ENCODE data around the gene NRSN1.

NRSN1 gene

GRCh38 chr6:24183584-24183983 is 57.6 kb downstream of the NRSN1 start:
- TF ChIP-seq, protein P1, sequence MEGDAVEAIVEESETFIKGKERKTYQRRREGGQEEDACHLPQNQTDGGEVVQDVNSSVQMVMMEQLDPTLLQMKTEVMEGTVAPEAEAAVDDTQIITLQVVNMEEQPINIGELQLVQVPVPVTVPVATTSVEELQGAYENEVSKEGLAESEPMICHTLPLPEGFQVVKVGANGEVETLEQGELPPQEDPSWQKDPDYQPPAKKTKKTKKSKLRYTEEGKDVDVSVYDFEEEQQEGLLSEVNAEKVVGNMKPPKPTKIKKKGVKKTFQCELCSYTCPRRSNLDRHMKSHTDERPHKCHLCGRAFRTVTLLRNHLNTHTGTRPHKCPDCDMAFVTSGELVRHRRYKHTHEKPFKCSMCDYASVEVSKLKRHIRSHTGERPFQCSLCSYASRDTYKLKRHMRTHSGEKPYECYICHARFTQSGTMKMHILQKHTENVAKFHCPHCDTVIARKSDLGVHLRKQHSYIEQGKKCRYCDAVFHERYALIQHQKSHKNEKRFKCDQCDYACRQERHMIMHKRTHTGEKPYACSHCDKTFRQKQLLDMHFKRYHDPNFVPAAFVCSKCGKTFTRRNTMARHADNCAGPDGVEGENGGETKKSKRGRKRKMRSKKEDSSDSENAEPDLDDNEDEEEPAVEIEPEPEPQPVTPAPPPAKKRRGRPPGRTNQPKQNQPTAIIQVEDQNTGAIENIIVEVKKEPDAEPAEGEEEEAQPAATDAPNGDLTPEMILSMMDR (IDR thresholded peaks at IDR 0.05; ENCODE audit: insufficient read depth, low read length, poor library complexity, severe bottlenecking): no peak

GRCh38 chr6:24186349-24186748 is 60.3 kb downstream of the NRSN1 start:
- H3K9me2 ChIP-seq (replicated peaks; ENCODE audit: insufficient read depth, low read length): no peaks in the 10 kb centered on the region
- no peak overlapping the region for H3K4me3 ChIP-seq (ENCODE audit: insufficient read depth, low read length, poor library complexity, severe bottlenecking)
- no peak overlapping the region for H3K4me2 ChIP-seq (ENCODE audit: low read depth, low read length, poor library complexity, severe bottlenecking)
- no peaks in the 10 kb centered on the region for H3F3A ChIP-seq (ENCODE audit: insufficient read depth)
- H3K27me3 ChIP-seq (ENCODE audit: low read length): no peaks in the 10 kb centered on the region
- H3K79me2 ChIP-seq (ENCODE audit: insufficient read depth, low read length): no peaks in the 10 kb centered on the region
- H3K36me3 ChIP-seq (ENCODE audit: low read length): no peaks in the 10 kb centered on the region
- no peak overlapping the region for H3K27ac ChIP-seq (ENCODE audit: low read depth, low read length)
- no peak overlapping the region for H2AFZ ChIP-seq (ENCODE audit: low read depth, low read length, severe bottlenecking)
- H3K9me3 ChIP-seq (ENCODE audit: insufficient read depth, low read length): no peaks in the 10 kb centered on the region
- no peak overlapping the region for H3K9ac ChIP-seq (ENCODE audit: low read length)
- no peak for TF ChIP-seq EZH2phosphoT487 (conservative IDR thresholded peaks at IDR 0.05; ENCODE audit: low read length)
- TF ChIP-seq, protein P1 (IDR thresholded peaks at IDR 0.05; ENCODE audit: insufficient read depth, low read length, poor library complexity, severe bottlenecking): no peak
- H4K20me1 ChIP-seq (ENCODE audit: low read depth, low read length): no peaks in the 10 kb centered on the region

More at GRCh38 chr6:24183584-24183983, 57.6 kb downstream of the NRSN1 start:
- no peak overlapping the region for H3K9ac ChIP-seq (ENCODE audit: low read length)
- no peak overlapping the region for H3K4me3 ChIP-seq (ENCODE audit: insufficient read depth, low read length, poor library complexity, severe bottlenecking)
- no peaks in the 10 kb centered on the region for H3K9me2 ChIP-seq (replicated peaks; ENCODE audit: insufficient read depth, low read length)
- H3K79me2 ChIP-seq (ENCODE audit: insufficient read depth, low read length): no peaks in the 10 kb centered on the region
- H2AFZ ChIP-seq (ENCODE audit: low read depth, low read length, severe bottlenecking): no peak overlapping the region
- H3K27ac ChIP-seq (ENCODE audit: low read depth, low read length): no peak overlapping the region
- H3F3A ChIP-seq (ENCODE audit: insufficient read depth): no peaks in the 10 kb centered on the region
- H3K4me2 ChIP-seq (ENCODE audit: low read depth, low read length, poor library complexity, severe bottlenecking): no peak overlapping the region
- no peaks in the 10 kb centered on the region for H3K9me3 ChIP-seq (ENCODE audit: insufficient read depth, low read length)
- no peaks in the 10 kb centered on the region for H3K36me3 ChIP-seq (ENCODE audit: low read length)
- no peaks in the 10 kb centered on the region for H4K20me1 ChIP-seq (ENCODE audit: low read depth, low read length)
- no peaks in the 10 kb centered on the region for H3K27me3 ChIP-seq (ENCODE audit: low read length)

DNA sequence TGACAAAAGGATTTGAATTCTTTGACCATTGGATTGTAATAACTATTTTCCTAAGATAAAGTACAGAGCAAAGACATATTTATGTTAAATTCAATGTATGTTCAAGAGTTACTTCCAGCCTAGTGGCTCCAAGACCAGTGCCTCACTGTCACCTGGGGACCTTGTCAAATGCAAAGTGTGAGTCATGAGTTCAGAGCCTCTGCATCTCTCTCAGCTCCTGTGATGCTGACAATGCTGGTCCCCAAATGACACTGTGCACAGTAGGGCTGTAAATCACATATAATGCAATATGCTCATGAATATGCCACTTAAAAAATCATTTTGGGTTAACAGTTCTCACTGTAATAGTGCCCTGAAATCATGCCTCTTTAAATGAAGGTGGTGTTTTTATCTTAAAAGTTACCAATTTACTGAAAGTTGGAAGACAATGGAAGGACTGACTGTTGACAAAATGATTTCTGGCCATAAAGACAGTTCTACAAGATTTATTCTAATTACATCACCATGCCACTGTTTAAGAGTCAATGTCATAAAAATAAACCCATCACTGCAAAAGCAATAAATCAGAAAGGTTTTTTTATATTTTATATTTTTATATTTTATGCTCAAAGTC is 62.1 kb downstream of the NRSN1 start:
- H3K4me3 ChIP-seq (ENCODE audit: insufficient read depth, low read length, poor library complexity, severe bottlenecking): no peak overlapping the region
- no peaks in the 10 kb centered on the region for H3K27me3 ChIP-seq (ENCODE audit: low read length)
- no peaks in the 10 kb centered on the region for H3K79me2 ChIP-seq (ENCODE audit: insufficient read depth, low read length)
- H3K9me3 ChIP-seq (ENCODE audit: insufficient read depth, low read length): no peaks in the 10 kb centered on the region
- H4K20me1 ChIP-seq (ENCODE audit: low read depth, low read length): no peaks in the 10 kb centered on the region
- no peak overlapping the region for H3K27ac ChIP-seq (ENCODE audit: low read depth, low read length)
- H3F3A ChIP-seq (ENCODE audit: insufficient read depth): no peaks in the 10 kb centered on the region
- H3K4me2 ChIP-seq (ENCODE audit: low read depth, low read length, poor library complexity, severe bottlenecking): no peak overlapping the region
- no peak for TF ChIP-seq EZH2phosphoT487 (conservative IDR thresholded peaks at IDR 0.05; ENCODE audit: low read length)
- TF ChIP-seq, protein P1 (IDR thresholded peaks at IDR 0.05; ENCODE audit: insufficient read depth, low read length, poor library complexity, severe bottlenecking): no peak
- no peaks in the 10 kb centered on the region for H3K36me3 ChIP-seq (ENCODE audit: low read length)
- H3K9ac ChIP-seq (ENCODE audit: low read length): no peak overlapping the region
- no peaks in the 10 kb centered on the region for H3K9me2 ChIP-seq (replicated peaks; ENCODE audit: insufficient read depth, low read length)
- no peak overlapping the region for H2AFZ ChIP-seq (ENCODE audit: low read depth, low read length, severe bottlenecking)
